Raji (cell line): Measurements from ENCODE around the gene CCDC12.

Experiments
- POLR2A ChIP-seq: IDR thresholded peaks from 2 replicates; pipeline ENCODE4 v1.6.1; 2011; ENCODE audit warnings: low read depth, low read length, control low read depth; ENCODE audit not compliant: insufficient read depth

CCDC12 gene

DNA sequence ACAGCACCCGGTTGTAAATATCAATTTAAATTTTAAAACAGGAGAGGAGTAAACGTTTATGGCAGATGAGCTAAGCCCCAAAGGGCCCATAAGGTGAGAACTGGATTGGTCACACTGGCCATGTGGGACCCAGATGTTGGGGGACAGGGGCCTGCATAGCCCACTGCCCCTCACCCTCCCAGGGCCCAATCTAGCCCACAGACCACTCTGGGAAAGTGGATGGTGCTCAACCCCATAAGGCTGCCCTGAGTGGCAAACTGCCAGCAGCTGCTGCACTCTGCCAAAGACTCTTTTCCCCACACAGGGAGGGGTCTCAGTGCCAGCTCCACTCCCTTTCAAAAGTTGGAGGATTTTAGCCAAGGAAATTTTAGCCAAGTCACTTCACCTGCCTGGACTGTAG, 42.5 kb downstream of the CCDC12 start:
- no peak for TF ChIP-seq POLR2A

DNA sequence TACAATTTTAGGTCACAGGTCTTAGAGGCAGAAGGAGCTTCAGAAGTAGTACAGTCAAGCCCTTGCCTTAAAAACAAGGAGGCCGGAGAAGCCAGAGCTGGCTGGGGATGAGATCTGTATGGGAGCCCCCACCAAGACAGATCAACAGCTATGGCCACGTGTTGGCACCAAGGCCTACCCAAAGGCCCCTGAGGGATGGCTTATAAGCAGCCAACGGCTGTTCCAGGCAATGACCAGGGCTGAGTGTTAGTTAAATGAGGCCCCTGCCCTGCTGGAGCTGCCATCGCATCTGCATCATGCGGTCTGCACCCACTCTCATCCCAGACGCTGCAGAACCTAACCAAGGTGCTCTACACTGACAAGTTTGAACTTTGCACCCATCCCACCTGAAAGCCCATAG, 43.3 kb downstream of the CCDC12 start:
- TF ChIP-seq POLR2A: no peak

GRCh38 chr3:46932455-46933225, 43.9 kb downstream of the CCDC12 start:
- TF ChIP-seq POLR2A: no peak

DNA sequence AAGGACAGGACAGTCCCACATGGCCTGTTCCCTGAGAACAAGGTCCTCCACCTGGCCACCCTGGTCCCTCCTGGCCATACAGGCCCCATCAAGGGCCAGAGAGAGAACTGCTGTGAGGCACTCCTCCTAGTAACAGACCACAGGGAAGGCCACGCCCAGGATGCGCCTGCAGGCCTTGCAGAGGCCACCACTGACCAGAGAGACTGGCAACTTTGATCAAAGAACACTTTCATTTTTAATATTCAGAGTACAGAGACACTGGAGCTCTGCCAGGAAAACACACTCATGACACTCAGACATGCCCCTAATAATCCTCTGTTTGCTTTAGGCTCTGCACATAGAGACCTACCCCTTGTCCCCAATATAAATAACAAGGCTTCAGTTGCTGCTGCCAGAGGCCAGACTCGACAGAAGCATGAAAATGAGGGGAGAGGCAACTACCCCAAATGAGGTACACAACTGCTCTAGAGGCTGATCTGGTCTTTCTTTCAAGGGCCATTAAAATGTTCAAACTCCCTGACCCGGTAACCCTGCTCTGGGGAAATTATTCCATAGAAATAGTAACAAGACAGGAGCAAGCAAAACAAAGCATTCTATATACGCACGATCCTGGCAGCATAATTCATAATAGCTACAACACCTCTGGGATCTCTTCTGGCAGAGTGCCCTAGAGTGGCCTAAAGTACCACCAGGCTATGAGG, 44.8 kb downstream of the CCDC12 start:
- TF ChIP-seq POLR2A: no peak

GRCh38 chr3:46930945-46931403, 45.6 kb downstream of the CCDC12 start:
- TF ChIP-seq POLR2A: no peak

DNA sequence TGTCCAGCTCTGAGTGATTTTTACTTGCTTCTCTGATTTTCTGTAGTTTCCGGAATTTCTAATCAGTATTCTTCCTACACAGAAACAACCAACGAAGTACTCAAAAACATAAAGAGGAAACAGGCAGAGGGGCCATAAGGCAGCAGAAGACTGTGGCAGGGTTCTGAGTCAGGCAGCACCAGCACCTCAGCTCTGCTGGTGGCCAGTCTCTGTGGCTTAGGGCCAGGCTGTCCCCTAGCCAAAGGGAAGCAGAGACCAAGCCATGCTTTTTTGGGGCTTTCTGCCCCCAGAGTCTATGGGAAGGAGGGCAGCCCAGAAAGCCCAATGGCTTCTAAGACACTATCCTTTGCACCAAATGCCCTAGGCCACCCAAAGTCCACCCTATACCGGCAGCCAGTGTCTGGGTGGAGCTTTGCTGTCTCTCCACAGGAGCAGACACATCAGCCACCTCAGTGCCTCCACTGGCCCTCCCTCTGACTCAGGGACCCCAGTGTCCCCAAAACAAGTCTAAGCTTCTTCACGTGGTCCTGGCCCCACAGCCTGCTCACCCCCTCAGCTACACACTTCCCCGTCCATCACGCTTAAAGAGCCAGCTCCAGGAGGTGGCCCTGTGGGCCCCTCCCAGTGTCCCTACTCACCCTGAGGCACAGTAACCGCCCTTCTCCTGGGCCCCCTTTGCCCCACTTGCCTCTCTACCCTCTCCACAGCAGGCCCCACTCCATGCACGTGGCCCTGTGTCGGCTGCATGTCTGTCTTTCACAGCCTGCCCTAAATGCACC, 46.2 kb downstream of the CCDC12 start:
- no peak for TF ChIP-seq POLR2A

- no peak for TF ChIP-seq POLR2A
Observed at GRCh38 chr3:46929324-46929723, 47.2 kb downstream of the CCDC12 start.

- no peak for TF ChIP-seq POLR2A
Observed at GRCh38 chr3:46928282-46928681, 48.3 kb downstream of the CCDC12 start.

DNA sequence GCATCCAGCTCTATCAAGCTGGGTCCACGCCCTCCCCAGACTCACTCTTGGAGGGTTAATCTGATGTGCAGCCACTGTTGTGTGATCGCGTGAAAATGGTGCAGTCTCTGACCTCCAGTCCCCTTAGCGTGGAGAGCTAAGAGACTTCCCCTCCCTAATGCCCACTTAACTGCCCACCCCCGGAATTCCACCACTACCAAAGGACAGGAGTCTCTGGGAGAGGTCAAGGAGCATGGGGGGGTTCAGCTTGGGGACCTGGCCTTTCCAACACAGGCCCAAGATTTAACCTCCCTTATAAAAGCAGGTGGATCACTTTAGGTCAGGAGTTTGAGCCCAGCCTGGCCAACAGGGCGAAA, 48.8 kb downstream of the CCDC12 start:
- TF ChIP-seq POLR2A: no peak

DNA sequence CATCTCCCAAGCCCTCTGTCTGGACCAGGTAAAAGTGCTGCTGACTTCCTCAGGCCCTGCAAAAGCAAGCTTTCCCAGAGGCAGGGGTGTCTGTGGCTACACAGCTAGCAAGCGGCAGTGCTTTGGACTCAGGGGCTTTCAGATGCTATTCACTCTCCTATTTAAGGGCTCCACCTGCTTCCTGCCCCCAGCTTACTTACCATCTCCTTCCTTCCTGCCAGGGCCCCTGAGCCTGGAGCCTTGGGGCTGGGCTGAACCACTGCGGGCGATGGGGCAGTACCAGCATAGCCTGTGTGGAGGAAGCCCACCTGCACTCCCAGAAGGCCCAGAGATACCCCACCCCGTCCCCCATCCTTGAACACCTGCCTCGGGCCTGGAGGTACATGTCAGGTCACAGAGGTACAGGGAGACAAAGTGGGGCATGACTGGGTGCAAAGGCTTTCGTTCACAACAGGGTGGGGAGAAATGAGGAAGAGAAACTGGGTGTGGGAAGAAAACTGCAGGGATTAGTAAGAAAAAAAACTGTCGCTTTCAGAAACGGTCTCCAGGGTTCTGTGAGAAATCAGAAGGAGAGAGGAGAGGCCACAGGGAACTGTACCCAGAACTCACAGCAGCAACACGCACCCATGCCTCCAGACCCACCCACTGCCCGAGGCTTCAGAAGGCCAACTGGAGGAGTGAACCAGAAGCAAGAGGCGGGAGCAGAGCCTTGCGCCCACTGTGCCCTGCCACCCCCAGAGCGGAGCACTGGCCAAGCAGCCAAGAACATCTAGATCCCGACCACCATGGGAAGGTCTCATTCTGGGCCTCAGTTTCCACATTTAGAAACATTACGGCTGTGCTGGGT, 49.5 kb downstream of the CCDC12 start:
- TF ChIP-seq POLR2A: no peak; the same call in 1 of the 2 replicates

DNA sequence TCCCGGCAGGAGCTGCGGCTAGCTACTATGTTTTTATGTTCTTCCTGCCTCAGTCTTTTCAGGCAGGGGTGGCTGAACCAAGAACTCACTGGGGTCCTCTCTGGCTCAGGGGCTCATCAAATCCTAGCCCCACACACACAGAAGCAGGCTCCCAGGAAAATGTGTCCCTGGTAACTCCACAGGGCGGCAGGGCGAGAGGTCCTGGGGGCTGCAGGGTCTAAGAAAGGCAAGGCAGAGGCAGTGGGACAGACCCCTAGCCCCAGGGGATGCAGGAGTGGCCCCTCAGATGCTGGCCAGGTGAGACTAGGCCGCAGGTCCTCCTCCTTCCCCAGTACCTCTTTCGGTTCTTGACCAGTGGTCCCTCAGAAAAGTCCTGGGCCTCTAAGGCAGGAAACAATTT, 50.1 kb downstream of the CCDC12 start:
- TF ChIP-seq POLR2A: no peak

DNA sequence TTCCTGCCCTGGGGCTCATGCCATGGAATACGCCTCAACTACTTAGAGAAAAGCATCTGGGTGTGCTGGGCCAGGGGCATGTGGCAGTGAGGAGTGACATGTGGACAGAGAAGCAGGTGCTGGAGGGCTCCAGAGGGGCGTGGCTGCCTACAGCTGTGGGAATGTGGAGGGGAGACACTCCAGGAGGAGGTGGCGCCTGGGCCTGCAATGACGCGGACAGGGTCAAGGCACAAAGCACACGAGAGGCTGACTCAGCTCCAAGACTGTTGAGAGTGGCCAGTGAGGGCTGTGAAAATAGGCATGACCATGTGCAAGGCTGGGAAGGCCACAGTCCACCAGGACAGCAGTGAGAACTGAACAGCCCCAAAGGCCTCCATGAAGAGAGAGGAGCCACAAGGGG, 50.5 kb downstream of the CCDC12 start:
- TF ChIP-seq POLR2A: no peak

- no peak for TF ChIP-seq POLR2A
Observed at GRCh38 chr3:46925585-46925934, 51.0 kb downstream of the CCDC12 start.

GRCh38 chr3:46924921-46925584, 51.5 kb downstream of the CCDC12 start:
- no peak for TF ChIP-seq POLR2A
